NCI-H2029 (cell line): ENCODE results near the gene FUCA1.
A peak's percentile ranks its signal among the peaks of the same experiment; 100 is the strongest.
"Not testable (repeated sequence)": the region's sequence is repeated elsewhere in the genome, so short reads cannot be mapped to it uniquely, and the experiment has no call there.

ENCODE experiments used
- DNase-seq: peaks from one replicate; lab custom pipeline; 2025; lab: John Stamatoyannopoulos, UW

Gene FUCA1

DNA sequence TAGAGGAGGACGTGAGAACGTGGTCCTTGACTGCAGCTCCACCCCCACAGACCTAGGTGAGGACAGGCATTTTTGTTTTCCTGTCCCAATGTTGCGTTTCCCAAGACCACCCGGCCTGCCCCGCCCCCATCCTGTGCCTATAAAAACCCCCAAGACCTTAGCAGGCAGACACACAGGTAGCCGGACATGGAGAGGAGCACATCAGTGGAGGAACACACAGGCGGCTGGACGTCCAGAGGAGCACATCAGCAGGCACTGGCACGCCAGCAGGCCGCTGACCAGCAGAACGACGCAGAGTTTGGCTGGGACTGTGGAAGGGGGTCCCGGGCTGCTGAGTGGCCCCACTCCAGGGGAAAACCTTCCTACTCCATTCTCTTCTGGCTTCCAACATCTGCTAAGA, 30.2 kb downstream of the FUCA1 start:
- DNase-seq = no peak

DNA sequence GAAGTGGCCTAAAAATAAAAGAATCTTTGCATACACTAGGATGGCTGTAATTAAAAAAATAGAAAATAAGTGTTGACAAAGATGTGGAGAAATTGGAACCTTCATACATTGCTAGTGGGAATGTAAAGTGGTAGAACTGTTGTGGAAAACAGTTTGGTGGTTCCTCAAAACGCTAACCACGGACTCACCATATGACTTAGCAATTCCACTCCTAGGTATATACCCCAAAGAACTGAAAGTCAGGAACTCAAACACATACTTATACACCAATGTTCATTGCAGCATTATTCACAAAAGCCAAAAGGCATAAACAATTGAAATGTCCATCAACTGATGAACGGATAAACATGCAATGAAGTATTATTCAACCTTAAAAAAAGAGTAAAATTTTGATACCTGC, 32.1 kb downstream of the FUCA1 start:
- no peak for DNase-seq

DNA sequence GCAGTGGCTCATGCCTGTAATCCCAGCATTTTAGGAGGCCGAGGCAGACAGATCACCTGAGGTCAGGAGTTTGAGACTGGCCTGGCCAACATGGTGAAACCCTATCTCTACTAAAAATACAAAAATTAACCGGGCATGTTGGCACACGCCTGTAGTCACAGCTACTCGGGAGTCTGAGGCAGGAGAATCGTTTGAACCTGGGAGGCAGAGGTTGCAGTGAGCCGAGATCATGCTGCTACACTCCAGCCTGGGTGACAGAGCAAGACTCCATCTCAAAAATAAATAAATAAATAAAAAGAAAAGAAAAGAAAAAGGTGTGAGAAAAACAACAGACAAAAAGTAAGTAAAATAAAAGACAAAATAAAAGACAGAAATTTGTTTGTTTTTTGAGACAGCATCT, 33.9 kb downstream of the FUCA1 start:
- not testable (repeated sequence) for DNase-seq

DNA sequence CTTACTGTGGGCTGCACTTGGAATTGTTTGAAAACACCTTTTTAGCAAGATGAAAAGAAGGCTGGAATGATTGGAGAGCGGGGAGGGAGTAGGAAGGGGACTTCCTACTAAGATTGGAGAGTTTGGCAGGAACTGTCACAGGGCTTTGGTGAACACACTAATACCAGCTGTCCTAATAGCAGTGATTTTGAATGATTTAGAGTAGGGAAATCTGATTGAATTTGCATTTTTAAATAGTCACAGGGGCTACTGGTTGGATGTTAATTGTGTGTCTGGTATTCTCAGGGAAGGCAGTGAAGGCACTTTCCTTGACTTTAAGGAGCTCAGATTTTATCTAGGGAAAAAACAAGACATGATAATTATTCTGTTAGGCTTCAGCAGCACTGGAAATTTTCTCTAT, 40.4 kb downstream of the FUCA1 start:
- DNase-seq = no peak

DNA sequence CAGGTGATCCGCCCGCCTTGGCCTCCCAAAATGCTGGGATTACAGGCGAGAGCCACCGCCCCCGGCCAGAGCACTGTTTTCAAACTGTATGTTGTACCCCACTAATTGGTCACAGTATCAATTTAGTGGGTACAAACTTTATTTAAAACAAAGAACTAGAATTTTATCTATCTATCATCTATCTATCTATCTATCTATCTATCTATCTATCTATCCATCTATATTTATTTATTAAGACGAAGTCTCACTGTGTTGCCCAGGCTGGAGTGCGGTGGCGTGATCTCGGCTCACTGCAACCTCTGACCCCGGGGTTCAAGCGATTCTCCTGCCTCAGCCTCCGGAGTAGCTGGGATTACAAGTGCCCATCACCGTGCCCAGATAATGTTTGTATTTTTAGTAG, 41.5 kb downstream of the FUCA1 start:
- not testable (repeated sequence) for DNase-seq

DNA sequence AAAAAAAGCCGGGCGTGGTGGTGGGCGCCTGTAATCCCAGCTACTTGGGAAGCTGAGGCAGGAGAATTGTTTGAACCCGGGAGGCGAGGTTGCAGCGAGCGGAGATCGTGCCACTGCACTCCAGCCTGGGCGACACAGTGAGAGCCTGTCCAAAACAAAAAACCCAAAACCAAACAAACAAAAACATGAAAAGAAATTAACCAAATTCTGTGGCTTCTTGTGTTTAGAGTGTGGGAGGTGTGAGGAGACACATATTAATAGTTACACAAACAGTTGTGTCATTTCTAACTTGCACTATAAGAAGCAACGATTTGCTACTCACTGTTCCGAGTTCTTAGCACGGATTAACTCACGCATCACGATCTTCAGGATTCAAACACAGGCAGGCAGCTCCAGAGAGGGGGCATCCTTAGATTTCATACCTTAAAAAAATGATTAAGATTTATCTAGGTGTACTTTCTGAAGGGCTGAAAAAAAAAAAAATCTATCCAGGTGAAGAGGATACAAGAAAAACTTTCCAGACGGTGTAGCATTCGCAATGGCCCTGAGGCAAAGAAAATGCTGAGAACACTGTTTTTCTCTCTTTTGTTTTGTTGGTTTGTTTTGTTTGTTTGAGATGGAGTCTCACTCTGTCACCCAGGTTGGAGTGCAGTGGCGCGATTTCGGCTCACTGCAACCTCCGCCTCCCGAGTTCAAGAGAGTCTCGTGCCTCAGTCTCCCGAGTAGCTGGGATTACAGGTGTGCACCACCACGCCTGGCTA, 42.1 kb downstream of the FUCA1 start:
- DNase-seq = no peak

DNA sequence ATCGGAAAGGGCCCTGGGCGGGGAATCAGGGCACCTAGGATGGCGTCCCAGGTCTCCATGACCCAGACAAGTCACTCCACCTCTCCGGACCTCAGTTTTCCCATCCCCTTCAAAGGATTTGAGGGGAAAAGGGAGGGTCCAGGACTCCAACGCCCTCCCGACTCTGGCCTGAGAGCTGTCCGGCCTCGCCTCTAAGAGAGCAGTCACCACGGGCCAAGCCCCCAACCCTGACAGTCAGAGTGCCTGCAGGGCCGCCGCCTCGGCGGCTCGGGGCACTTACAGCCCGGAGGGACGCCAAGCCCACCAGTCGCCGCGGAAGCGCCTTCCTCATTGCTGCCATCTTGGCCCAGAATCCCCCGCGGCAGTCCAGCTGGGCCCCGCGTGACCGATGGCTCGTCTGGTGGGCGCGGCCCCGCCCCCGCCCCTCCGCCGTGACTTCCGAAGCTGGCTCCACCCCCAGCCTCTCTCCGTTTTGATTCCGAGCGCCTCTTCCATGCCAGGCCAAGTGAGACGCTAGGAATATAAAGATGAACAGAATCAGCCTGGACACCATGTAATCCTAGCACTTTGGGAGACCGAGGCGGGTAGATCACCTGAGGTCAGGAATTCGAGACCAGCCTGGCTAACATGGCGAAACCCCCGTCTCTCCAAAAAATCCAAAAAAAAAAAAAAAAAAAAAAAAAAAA, 42.9 kb downstream of the FUCA1 start, which contains the start of gene HMGCL:
Gene HMGCL (minus strand): TSS at position 354 of the 686 bp plus-strand sequence. CDS start 14 bp downstream, at position 340.
- peak; percentile 81 for DNase-seq

DNA sequence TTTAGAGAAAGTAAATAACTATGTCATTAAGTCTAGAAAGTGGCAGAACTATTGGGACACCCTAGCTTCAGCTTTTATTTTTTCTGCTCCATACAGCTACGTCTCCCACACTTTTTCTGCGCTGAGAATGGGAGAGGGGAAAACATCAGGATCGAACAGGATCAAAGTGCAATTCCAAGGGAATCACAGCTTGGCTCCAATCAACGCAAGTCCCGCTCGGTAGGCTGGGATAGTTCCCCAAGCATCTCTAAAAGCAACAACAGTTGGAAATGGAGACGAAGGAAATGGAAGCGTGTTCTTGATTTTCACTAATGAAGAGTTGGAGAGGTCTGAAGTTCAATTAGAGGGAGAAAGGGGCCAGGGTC, 43.4 kb downstream of the FUCA1 start:
- no peak for DNase-seq

DNA sequence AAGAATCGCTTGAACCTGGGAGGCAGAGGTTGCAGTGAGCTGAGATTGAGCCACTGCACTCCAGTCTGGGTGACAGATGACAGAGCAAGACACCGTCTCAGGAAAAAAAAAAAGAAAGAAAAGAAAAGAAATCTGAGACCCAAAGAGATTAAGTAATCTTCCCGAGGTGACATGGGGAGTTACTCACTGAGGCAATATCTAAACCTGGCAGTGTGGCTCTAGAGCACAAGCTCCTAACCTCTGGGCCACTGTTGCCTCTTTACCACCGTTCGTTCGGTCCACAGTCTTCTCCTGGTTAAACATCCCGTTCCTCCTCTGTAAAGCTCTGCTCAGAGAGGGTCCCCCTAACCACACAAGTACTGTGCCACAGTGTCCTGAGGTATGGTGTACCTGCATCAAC, 44.3 kb downstream of the FUCA1 start:
- no peak for DNase-seq

DNA sequence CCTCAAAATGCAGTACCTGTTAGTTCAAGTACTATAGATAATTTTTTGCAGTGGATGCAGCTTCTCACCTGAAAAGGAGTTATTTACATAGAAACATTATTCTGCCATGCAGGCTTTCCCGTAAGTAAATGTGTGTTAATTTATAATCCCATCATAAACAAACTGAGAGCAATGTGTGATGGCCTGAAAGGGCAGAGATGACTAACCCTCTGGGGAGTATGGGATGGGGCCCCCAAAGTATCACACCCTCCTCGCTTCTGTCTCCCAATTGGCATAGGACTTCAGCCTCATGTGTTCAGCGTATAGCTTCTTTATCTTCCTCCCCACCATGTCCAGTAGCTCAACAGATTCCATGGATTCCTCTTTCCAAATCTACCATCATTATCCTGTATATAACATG, 50.5 kb downstream of the FUCA1 start:
- DNase-seq = no peak

DNA sequence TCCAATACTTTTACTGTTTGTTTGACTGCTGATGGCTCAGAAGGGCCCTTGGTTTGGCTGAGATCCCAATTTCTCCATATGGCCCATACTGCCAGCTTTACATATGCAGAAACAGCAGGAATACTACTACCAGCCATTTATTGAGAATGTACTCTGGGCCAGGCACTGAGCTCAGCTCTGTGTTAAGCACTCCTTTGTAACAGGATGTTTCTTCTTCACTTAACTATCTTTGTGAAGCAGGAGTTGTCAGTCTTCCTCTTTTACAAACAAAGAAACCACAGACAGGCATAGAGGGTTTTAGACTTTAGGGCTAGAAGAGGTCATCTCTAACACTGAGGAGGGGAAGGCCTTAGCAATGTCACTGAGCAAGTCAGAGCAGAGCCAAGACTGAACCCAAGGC, 51.2 kb downstream of the FUCA1 start:
- no peak for DNase-seq

DNA sequence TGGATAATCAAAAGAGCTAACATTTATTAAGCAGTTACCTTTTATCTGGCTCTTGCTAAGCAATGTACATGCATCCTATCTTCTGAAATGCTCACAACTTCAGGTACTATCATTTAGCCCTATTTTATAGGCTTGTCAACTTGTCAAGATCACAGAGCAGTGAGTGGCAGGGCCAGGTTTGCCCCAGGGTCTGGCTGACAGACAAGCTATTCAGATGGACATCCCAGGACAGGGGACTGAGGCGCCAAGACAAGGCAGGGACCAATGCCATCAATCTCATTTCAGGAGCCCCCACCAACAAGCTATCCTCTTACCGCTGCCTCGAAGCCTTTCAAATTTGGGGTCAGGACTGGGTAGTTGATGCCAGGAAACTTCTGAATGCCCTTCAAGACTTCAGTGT, 51.7 kb downstream of the FUCA1 start:
- DNase-seq = no peak

DNA sequence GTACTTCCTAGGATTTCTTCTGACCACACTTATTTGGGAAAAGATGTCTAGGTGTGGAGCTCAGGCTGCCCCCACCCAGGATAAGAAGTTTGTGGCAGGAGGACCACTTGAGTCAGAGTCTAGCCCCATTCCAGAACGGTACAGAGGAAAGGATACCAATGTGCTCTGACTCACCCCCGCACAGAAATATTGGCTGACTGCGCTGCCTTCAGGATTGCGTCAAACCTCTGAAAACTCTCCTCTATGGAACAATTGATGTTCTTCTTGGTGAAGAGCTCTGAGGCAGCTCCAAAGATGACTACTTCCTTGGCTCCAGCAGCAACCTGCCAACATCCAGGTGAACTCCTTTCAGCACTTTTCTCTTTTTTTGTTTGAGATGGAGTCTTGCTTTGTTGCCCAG, 54.1 kb downstream of the FUCA1 start:
- DNase-seq = no peak

DNA sequence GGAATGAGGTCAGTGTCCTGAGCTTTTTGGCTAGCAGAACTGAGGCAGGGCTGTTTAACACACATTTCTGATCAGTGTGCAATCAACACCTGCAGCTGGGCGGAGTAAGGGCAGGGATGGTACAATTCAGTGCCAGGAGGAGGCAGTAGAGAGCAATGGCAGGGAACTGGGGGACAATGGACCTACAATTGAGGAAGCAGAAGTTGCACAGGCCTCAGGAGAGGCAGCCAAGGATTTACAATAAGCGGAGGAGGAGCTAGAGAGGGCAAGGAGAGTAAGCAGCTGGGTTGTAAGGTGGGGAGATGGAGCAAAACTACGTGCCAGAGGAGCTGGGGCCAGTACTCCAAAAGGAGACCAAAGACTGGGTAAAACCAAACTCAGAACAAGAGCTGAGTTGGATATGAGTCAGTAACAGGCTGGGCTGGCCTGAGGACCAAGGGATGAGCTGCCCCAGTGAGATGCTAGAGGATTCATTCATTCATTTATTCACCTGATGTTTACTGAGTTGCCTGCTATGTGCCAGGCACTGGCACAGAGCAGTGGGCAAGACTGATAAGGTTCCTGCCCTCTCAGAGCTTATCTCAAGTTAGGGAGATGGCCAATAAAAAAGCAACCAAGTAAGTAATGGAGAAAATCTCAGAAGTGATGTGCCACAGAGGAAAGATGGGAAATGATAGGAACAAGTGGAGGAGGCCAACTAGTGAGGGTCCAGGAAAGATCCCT, 57.1 kb downstream of the FUCA1 start:
- DNase-seq = no peak

DNA sequence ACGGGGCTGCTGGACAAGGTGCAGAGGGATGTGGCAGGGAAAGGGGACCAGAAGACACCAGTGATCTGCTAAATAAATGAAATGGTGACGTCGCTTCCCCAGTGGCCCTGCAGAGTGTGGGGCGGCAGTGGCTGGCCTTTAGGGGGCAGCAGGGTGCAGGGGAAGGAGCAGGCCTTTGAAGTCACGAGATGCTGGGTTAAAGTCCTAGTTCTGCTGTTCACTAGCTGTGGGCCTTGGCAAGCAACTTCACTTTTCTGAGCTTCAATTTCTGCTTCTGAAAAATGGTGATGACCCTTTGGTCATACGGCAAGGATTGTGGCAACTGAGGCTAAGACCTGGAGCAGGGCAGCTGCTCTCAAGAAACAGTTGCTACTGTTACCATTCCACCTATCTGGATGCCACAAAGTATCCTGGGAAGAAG, 58.3 kb downstream of the FUCA1 start:
- DNase-seq = peak; percentile 59

DNA sequence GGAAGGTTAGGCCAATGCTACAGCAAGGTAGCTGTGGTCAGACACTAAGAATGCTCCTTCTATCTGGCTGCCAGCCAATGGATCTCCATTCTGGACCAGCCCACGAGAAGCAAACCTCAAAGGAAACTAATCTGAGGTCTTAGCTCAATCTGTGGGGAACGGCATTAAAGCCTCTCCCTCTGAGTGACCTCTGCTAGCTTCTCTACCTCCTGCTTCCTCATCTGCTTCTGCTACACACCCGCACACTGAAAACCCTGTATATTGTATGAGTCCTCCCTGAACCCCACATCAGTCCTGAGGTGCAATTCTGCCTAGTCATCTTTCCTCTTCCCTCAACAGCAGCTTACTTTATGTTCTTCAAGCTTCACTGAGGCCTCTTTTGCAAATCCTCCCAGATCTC, 60.6 kb downstream of the FUCA1 start:
- DNase-seq = no peak

DNA sequence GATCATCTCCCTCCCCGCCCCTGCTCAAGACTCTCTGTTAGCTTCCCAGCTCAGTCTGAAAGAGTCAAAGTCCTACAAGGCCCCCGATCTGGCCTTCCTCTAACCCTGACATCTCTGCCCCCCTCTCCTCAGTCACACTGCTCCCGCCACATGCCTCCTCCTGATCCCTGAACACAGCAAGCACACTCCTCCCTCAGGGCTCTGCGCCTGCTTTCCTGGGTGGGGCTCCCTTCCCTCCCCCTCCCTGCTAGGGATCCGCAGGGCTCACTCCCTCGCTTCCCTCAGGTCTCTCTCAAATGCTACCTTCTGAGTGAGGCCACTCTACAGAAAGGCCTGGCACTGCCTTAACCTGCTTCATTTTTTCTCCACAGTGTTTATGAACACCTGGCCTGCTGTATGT, 61.8 kb downstream of the FUCA1 start:
- no peak for DNase-seq

DNA sequence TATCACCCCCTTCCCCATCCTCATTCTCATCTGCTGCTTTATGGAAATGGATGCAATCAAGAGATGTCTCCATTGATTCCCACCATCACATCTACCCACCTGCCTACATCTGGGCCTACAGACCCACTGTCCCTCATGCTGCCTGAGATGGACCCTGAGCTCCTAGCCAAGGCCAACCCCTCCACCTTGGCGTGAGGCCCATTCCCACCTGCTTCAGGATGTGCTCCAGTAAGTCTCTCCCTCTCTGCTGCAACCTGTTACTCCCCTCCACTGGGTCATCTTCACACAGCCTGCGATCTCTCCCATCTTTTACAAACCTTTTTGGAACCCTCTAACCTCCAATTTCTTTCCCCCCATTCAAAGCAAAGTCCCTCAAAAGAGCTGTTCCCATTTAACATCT, 63.1 kb downstream of the FUCA1 start:
- no peak for DNase-seq

DNA sequence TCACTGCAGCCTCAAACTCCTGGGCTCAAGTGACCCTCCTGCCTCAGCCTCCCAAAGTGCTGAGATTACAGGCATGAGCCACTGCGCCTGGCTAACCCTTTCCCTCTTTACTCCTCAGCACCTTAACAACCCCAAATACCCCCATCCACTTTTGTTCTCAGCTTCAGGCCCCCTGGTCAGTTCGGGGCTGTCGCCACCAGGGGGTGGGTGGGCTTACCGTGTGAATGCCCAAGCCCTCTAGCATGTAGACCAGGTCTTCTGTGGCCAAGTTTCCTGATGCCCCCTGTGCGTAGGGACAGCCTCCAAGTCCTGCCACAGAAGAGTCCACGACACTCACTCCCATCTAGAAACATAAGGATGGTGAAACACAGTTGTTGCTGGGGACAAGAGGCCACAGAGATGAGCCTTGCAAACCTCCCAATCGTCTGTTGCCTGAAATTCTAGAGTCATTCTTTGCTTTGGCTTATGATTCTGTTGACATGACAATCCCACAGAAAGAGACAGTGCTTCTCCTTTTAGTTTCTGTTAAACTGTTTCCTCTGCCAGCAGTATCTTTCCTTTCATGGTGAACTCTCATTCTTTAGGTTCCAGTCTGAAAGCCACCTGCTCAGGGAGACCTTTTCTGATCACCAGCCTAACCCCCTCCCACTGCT, 63.8 kb downstream of the FUCA1 start:
- DNase-seq = no peak

DNA sequence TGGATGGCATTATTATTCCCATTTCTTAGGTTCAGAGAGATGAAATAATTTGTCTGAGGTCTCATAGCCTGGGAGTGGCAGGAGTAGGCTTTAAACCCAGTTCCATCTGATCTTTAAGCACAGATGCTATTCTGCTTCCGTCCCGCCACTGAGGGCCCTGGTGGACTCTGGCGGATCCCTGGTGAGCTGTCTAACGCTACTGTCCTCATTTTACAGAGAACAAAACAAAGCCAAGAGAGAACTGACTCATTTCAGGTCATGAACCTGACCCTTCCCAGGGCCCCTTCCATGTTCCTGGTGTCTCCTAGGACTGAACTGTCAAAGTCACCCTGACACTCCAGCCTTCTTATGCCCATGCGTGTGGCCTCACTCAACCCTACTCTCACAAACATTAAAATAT, 64.4 kb downstream of the FUCA1 start:
- no peak for DNase-seq

DNA sequence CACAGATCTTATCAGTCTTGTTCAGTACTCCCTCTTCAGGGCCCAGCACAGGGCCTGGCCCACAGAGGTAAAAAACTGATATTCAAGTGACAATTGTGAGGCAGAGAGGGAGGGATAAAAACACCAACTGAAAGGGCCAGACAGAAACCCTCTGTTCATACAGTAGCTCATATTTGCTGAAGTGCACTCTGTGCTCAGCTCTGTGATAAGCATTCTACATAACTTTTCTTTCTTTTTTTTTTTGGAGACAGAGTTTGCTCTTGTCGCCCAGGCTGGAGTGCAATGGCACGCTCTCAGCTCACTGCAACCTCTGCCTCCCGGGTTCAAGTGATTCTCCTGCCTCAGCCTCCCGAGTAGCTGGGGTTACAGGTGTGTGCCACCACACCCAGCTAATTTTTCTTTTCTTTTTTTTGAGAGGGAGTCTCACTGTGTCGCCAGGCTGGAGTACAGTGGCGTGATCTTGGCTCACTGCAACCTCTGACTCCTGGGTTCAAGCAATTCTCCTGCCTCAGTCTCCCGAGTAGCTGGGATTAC, 65.2 kb downstream of the FUCA1 start:
- not testable (repeated sequence) for DNase-seq

DNA sequence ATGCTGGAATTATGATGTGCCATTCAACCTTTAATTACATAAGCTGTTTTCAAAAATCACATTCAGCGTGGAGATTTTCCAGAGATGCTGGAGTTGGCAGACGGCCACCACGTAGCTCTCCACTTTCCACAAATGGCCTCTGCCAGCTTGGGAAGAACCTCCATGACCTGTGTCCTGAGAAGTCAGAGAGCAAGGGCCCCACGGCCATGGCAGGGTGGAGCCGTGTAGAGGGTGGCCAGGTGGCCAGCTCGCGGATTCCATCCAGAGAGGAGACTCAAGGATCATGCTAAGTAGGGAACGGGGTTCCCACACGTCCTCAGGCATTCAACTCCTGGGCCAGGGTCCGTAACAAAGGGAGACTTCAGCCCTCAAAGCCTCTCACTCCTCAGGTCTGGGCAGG, 66.2 kb downstream of the FUCA1 start:
- no peak for DNase-seq
